ENCODE data around the gene EDARADD. TPM values are rescaled to one million over a fixed set of nuclear protein-coding genes. Genes with fewer than 3 reads are reported as not detected.

Gene EDARADD
- total and polyA plus RNA-seq, 2 of the 13 experiments (the other 11 are each of a cell fraction or from before 2014, with no cell fraction given), result 0.03 TPM; not detected in 1

DNA sequence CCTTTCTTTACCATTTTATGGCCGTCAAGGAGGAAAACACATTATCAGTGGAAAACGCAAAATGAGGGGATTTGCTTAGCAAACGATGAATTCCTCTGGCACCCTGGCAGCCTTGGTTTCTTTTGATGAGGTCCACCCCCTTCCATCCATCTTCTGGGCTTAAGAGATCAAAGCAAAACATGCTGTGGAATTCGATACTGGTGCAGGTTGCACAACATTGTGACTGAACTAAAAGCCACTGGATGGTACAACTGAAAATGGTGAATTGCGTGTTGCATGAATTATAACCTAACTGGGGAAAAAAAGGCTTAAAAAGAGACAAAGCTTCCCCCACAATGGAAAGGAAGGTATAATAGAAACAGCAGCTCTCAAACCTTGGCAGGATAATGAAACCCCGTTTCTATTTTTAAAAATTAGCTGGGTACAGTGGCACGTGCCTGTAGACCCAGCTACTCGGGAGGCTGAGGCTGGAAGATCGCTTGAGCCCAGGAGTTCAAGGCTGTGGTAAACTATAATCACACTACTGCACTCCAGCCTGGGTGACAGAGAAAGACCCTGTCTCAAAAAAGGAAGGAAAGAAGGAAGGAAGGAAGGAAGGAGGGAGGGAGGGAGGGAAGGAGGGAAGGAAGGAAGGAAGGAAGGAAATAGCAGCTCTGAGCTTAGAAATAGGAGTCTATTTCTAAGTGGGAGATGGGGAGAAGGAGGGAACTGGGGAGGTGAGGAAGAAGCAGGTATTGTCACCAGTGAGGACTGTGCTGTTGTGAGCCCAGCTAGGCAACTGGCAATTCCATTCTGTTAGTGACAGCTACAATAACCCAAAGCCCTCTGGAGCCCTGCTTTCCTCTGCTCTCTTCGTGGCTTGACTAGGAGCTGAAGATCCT lies 100.7 kb downstream of the EDARADD start (continued):
- peak; percentile 90 for TF ChIP-seq ZMYM4 (CRISPR knock-in tag; IDR thresholded peaks at IDR 0.05)
- TF ChIP-seq HOXD1 (CRISPR knock-in tag; IDR thresholded peaks at IDR 0.05), result peak; percentile 100
- peak; percentile 78; the same call in 1 of the 2 replicates for TF ChIP-seq HMG20A (CRISPR knock-in tag; IDR thresholded peaks at IDR 0.05; ENCODE audit: borderline replicate concordance)
- TF ChIP-seq ZSCAN12 (CRISPR knock-in tag; IDR thresholded peaks at IDR 0.05), result no peak
- TF ChIP-seq ZFP37 (CRISPR knock-in tag; IDR thresholded peaks at IDR 0.05; ENCODE audit: borderline replicate concordance), result no peak
- TF ChIP-seq ZNF232 (CRISPR knock-in tag; IDR thresholded peaks at IDR 0.05; ENCODE audit: borderline replicate concordance), result no peak
- TF ChIP-seq SIX1 (CRISPR knock-in tag; IDR thresholded peaks at IDR 0.05; ENCODE audit: borderline replicate concordance), result peak; percentile 98
- TF ChIP-seq, protein P1, sequence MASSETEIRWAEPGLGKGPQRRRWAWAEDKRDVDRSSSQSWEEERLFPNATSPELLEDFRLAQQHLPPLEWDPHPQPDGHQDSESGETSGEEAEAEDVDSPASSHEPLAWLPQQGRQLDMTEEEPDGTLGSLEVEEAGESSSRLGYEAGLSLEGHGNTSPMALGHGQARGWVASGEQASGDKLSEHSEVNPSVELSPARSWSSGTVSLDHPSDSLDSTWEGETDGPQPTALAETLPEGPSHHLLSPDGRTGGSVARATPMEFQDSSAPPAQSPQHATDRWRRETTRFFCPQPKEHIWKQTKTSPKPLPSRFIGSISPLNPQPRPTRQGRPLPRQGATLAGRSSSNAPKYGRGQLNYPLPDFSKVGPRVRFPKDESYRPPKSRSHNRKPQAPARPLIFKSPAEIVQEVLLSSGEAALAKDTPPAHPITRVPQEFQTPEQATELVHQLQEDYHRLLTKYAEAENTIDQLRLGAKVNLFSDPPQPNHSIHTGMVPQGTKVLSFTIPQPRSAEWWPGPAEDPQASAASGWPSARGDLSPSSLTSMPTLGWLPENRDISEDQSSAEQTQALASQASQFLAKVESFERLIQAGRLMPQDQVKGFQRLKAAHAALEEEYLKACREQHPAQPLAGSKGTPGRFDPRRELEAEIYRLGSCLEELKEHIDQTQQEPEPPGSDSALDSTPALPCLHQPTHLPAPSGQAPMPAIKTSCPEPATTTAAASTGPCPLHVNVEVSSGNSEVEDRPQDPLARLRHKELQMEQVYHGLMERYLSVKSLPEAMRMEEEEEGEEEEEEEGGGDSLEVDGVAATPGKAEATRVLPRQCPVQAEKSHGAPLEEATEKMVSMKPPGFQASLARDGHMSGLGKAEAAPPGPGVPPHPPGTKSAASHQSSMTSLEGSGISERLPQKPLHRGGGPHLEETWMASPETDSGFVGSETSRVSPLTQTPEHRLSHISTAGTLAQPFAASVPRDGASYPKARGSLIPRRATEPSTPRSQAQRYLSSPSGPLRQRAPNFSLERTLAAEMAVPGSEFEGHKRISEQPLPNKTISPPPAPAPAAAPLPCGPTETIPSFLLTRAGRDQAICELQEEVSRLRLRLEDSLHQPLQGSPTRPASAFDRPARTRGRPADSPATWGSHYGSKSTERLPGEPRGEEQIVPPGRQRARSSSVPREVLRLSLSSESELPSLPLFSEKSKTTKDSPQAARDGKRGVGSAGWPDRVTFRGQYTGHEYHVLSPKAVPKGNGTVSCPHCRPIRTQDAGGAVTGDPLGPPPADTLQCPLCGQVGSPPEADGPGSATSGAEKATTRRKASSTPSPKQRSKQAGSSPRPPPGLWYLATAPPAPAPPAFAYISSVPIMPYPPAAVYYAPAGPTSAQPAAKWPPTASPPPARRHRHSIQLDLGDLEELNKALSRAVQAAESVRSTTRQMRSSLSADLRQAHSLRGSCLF (CRISPR knock-in tag; IDR thresholded peaks at IDR 0.05; ENCODE audit: borderline replicate concordance), result no peak
- TF ChIP-seq, protein P2, sequence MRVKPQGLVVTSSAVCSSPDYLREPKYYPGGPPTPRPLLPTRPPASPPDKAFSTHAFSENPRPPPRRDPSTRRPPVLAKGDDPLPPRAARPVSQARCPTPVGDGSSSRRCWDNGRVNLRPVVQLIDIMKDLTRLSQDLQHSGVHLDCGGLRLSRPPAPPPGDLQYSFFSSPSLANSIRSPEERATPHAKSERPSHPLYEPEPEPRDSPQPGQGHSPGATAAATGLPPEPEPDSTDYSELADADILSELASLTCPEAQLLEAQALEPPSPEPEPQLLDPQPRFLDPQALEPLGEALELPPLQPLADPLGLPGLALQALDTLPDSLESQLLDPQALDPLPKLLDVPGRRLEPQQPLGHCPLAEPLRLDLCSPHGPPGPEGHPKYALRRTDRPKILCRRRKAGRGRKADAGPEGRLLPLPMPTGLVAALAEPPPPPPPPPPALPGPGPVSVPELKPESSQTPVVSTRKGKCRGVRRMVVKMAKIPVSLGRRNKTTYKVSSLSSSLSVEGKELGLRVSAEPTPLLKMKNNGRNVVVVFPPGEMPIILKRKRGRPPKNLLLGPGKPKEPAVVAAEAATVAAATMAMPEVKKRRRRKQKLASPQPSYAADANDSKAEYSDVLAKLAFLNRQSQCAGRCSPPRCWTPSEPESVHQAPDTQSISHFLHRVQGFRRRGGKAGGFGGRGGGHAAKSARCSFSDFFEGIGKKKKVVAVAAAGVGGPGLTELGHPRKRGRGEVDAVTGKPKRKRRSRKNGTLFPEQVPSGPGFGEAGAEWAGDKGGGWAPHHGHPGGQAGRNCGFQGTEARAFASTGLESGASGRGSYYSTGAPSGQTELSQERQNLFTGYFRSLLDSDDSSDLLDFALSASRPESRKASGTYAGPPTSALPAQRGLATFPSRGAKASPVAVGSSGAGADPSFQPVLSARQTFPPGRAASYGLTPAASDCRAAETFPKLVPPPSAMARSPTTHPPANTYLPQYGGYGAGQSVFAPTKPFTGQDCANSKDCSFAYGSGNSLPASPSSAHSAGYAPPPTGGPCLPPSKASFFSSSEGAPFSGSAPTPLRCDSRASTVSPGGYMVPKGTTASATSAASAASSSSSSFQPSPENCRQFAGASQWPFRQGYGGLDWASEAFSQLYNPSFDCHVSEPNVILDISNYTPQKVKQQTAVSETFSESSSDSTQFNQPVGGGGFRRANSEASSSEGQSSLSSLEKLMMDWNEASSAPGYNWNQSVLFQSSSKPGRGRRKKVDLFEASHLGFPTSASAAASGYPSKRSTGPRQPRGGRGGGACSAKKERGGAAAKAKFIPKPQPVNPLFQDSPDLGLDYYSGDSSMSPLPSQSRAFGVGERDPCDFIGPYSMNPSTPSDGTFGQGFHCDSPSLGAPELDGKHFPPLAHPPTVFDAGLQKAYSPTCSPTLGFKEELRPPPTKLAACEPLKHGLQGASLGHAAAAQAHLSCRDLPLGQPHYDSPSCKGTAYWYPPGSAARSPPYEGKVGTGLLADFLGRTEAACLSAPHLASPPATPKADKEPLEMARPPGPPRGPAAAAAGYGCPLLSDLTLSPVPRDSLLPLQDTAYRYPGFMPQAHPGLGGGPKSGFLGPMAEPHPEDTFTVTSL (CRISPR knock-in tag; IDR thresholded peaks at IDR 0.05; ENCODE audit: borderline replicate concordance), result peak; percentile 62; the same call in 1 of the 2 replicates
- peak; percentile 52; the same call in 1 of the 2 replicates for TF ChIP-seq POGZ (CRISPR knock-in tag; IDR thresholded peaks at IDR 0.05)
- TF ChIP-seq MAFG (CRISPR knock-in tag; IDR thresholded peaks at IDR 0.05), result no peak
- TF ChIP-seq RAD21 (CRISPR knock-in tag; IDR thresholded peaks at IDR 0.05), result no peak
- no peak for TF ChIP-seq PAWR (CRISPR knock-in tag; IDR thresholded peaks at IDR 0.05; ENCODE audit: borderline replicate concordance)
- TF ChIP-seq JDP2 (CRISPR knock-in tag; IDR thresholded peaks at IDR 0.05; ENCODE audit: borderline replicate concordance), result no peak
- peak; percentile 93 for TF ChIP-seq KDM1A (CRISPR knock-in tag; IDR thresholded peaks at IDR 0.05)
- TF ChIP-seq ATF1 (CRISPR knock-in tag; IDR thresholded peaks at IDR 0.05), result peak; percentile 15; the same call in 1 of the 2 replicates
- no peak for TF ChIP-seq NFATC3 (CRISPR knock-in tag; IDR thresholded peaks at IDR 0.05)
- TF ChIP-seq ZFP82 (CRISPR knock-in tag; IDR thresholded peaks at IDR 0.05; ENCODE audit: borderline replicate concordance), result no peak
- no peak for TF ChIP-seq ZNF660 (CRISPR knock-in tag; IDR thresholded peaks at IDR 0.05; ENCODE audit: borderline replicate concordance, low read depth)

Measured in HepG2 (cell line).